Esophagus muscularis mucosa (tissue), 3 donors: ENCODE measurements around the gene CNP.

Source experiments
- POLR2A ChIP-seq: fragments of 450-650 bp; IDR thresholded peaks from one replicate; pipeline ENCODE4 v1.6.1; 2017; ENCODE audit warnings: antibody characterized with exemption, moderate library complexity, mild to moderate bottlenecking, low read depth
- POLR2AphosphoS5 ChIP-seq, 2 donors: sonication (generic); formaldehyde crosslinking; IDR thresholded peaks; one replicate each; pipeline ENCODE4 v1.6.1; 2017; ENCODE audit warnings: antibody characterized with exemption in 2 of 2
- TF ChIP-seq, protein P1 (sequence below), 3 experiments: fragments of 200-600 bp in 2 of 3; fragments of 450-650 bp in 1 of 3; sonication (generic) in 2 of 3; IDR thresholded peaks; one replicate each; pipeline ENCODE4 v1.5.1; 2017 to 2019; ENCODE audit warnings: antibody characterized with exemption in 3 of 3, mild to moderate bottlenecking in 2 of 3, moderate library complexity in 1 of 3

DNA sequence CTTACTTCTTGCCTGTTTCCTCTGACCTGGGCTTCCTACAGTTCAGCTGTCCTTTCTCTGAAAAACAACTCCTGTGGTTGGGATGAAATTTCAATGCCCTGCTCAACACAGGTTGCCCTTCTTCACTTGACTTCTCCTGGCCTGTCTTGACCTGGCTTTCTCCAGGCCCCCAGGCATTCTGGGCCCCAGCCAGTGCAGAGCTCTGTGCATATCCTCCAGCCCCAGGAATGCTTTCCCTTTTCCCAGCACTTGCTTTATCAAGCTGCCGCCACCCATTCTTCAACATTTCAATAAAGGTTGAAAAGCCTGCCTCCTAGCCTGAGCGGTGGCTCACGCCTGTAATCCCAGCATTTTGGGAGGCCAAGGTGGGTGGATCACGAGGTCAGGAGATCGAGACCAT, 25.4 kb upstream of the CNP start:
- no peak for TF ChIP-seq POLR2AphosphoS5 (IDR thresholded peaks at IDR 0.05)
- TF ChIP-seq, protein P1, sequence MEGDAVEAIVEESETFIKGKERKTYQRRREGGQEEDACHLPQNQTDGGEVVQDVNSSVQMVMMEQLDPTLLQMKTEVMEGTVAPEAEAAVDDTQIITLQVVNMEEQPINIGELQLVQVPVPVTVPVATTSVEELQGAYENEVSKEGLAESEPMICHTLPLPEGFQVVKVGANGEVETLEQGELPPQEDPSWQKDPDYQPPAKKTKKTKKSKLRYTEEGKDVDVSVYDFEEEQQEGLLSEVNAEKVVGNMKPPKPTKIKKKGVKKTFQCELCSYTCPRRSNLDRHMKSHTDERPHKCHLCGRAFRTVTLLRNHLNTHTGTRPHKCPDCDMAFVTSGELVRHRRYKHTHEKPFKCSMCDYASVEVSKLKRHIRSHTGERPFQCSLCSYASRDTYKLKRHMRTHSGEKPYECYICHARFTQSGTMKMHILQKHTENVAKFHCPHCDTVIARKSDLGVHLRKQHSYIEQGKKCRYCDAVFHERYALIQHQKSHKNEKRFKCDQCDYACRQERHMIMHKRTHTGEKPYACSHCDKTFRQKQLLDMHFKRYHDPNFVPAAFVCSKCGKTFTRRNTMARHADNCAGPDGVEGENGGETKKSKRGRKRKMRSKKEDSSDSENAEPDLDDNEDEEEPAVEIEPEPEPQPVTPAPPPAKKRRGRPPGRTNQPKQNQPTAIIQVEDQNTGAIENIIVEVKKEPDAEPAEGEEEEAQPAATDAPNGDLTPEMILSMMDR (IDR thresholded peaks at IDR 0.05): no peak
- no peak for TF ChIP-seq POLR2A
